PC-3 (cell line): Measurements from ENCODE around the gene USP22. TPM values are rescaled to one million over a fixed set of nuclear protein-coding genes. Genes with fewer than 3 reads are reported as not detected.

ENCODE experiments used
- ATAC-seq: fragments of 200-7000 bp; cut with Tn5 transposase; 2 replicates; pipeline ENCODE4 v1.9.1; 2020; ENCODE audit warnings: mild to moderate bottlenecking, moderate library complexity
- BruUV-seq: library from RNA; stranded (reverse); fragments of 400-500 nt; replicated peaks from 2 replicates; lab custom pipeline; 2021; lab: Mats Ljungman, UMichigan
- CTCF ChIA-PET: fragments of 300-600 bp; sonication (Branson Sonifier 250); formaldehyde crosslinking; loops from one replicate; lab custom pipeline; 2022; ENCODE audit warnings: antibody characterized with exemption; lab: Charles Lee
- POLR2A ChIA-PET: fragments of 300-600 bp; sonication (Branson Sonifier 250); formaldehyde crosslinking; loops from one replicate; lab custom pipeline; 2022; ENCODE audit warnings: antibody characterized with exemption; ENCODE audit not compliant: unreplicated experiment; lab: Charles Lee
- DNase-seq: peaks from one replicate; pipeline ENCODE4 v3.0.0-alpha.2; 2015
- H2AFZ ChIP-seq: fragments of 300-600 bp; sonication (generic); 2 replicates; pipeline ENCODE4 v1.6.0; 2016; ENCODE audit warnings: antibody characterized with exemption, low read length
- H3F3A ChIP-seq: fragments of 300-600 bp; sonication (generic); one replicate; pipeline ENCODE4 v1.6.0; 2017; ENCODE audit warnings: antibody characterized with exemption, low read length, control low read depth, mild to moderate bottlenecking; ENCODE audit not compliant: unreplicated experiment
- H3K27ac ChIP-seq: fragments of 300-600 bp; sonication (generic); 2 replicates; pipeline ENCODE4 v1.5.1; 2016; ENCODE audit warnings: mild to moderate bottlenecking, low read length
- H3K27me3 ChIP-seq: fragments of 300-600 bp; sonication (generic); 2 replicates; pipeline ENCODE4 v1.6.1; 2016; ENCODE audit warnings: low read length, mixed read lengths
- H3K36me3 ChIP-seq: fragments of 300-600 bp; sonication (generic); 2 replicates; pipeline ENCODE4 v1.6.1; 2016; ENCODE audit warnings: low read depth, mixed run types, low read length, mixed read lengths
- H3K4me1 ChIP-seq: fragments of 300-600 bp; sonication (generic); 2 replicates; pipeline ENCODE4 v1.5.1; 2016; ENCODE audit warnings: low read length; ENCODE audit not compliant: insufficient read depth
- H3K4me2 ChIP-seq: fragments of 300-600 bp; sonication (generic); 2 replicates; pipeline ENCODE4 v1.6.0; 2016; ENCODE audit warnings: low read length
- H3K4me3 ChIP-seq: fragments of 300-600 bp; sonication (generic); 2 replicates; pipeline ENCODE4 v1.5.1; 2016; ENCODE audit warnings: mild to moderate bottlenecking, low read length, mixed read lengths
- H3K79me2 ChIP-seq: fragments of 300-600 bp; sonication (generic); 2 replicates; pipeline ENCODE4 v1.6.1; 2017; ENCODE audit warnings: low read length, mixed read lengths
- H3K9ac ChIP-seq: fragments of 300-600 bp; sonication (generic); 2 replicates; pipeline ENCODE4 v1.6.0; 2016; ENCODE audit warnings: mild to moderate bottlenecking, low read length
- H3K9me2 ChIP-seq: fragments of 300-600 bp; sonication (generic); replicated peaks from 2 replicates; pipeline ENCODE4 v1.6.1; 2016; ENCODE audit warnings: mixed run types, low read length, mixed read lengths
- H3K9me3 ChIP-seq: fragments of 300-600 bp; sonication (generic); 2 replicates; pipeline ENCODE4 v1.6.1; 2016; ENCODE audit warnings: low read length, mixed read lengths
- H4K20me1 ChIP-seq: fragments of 300-600 bp; sonication (generic); 2 replicates; pipeline ENCODE4 v1.6.1; 2016; ENCODE audit warnings: low read length, mixed read lengths
- EZH2 ChIP-seq: fragments of 300-600 bp; sonication (generic); IDR thresholded peaks from one replicate; pipeline ENCODE4 v1.6.1; 2017; ENCODE audit warnings: antibody characterized with exemption, mild to moderate bottlenecking, low read length; ENCODE audit not compliant: unreplicated experiment
- EZH2phosphoT487 ChIP-seq: fragments of 300-600 bp; sonication (generic); IDR thresholded peaks from 2 replicates; pipeline ENCODE4 v1.6.1; 2018; ENCODE audit warnings: mild to moderate bottlenecking, antibody characterized with exemption, low read length, borderline replicate concordance
- intact Hi-C: fragments of 100-400 bp; cut with micrococcal nuclease; formaldehyde crosslinking; loops from 2 replicates; pipeline ENCODE4 v1.9.0; 2023
- total RNA-seq: library from RNA; depleted of rRNA; stranded (reverse); fragments of >200 nt; gene quantifications from 2 replicates; pipeline ENCODE4 v1.2.3, GENCODE V29; 2014
- TF ChIP-seq, protein P1 (sequence below): fragments of 300-600 bp; sonication (generic); conservative IDR thresholded peaks from 2 replicates; pipeline ENCODE4 v1.5.1; 2017; ENCODE audit warnings: antibody characterized with exemption, low read depth, mild to moderate bottlenecking, low read length

Gene USP22
- total RNA-seq, 1 experiment from 2014 or later = 188 TPM

DNA sequence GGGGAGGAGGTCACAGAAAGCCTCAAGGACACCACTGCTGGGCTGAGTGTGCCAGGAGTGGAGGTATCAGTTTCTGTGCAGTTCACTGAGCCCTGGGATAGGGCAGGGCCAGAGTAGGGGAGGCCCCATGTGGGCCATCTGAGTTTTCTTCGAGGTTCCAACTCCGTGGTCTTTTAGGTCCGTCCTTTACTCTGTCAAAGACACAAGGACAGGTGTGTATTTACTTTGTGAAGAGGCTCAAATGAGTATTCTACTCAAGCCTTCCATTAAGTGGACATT lies 59.5 kb downstream of the USP22 start:
- H3K27me3 ChIP-seq = no peaks in the 10 kb centered on the region
- no peaks in the 10 kb centered on the region for H3K9me3 ChIP-seq
- CTCF ChIA-PET = no interaction called here
- no peak overlapping the region for H2AFZ ChIP-seq
- H3K4me2 ChIP-seq = no peak overlapping the region
- no TSS peak for BruUV-seq
- no peaks in the 10 kb centered on the region for H3F3A ChIP-seq
- POLR2A ChIA-PET = no interaction called here
- no peak overlapping the region for H3K9ac ChIP-seq
- H3K9me2 ChIP-seq = no peaks in the 10 kb centered on the region
- ATAC-seq (no peak), DNase-seq (no peak)
- TF ChIP-seq EZH2phosphoT487 (no peak), EZH2 (no peak)
- TF ChIP-seq, protein P1, sequence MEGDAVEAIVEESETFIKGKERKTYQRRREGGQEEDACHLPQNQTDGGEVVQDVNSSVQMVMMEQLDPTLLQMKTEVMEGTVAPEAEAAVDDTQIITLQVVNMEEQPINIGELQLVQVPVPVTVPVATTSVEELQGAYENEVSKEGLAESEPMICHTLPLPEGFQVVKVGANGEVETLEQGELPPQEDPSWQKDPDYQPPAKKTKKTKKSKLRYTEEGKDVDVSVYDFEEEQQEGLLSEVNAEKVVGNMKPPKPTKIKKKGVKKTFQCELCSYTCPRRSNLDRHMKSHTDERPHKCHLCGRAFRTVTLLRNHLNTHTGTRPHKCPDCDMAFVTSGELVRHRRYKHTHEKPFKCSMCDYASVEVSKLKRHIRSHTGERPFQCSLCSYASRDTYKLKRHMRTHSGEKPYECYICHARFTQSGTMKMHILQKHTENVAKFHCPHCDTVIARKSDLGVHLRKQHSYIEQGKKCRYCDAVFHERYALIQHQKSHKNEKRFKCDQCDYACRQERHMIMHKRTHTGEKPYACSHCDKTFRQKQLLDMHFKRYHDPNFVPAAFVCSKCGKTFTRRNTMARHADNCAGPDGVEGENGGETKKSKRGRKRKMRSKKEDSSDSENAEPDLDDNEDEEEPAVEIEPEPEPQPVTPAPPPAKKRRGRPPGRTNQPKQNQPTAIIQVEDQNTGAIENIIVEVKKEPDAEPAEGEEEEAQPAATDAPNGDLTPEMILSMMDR = no peak
- intact Hi-C loops = no loop called here
- no peak overlapping the region for H3K4me3 ChIP-seq
- no peaks in the 10 kb centered on the region for H3K4me1 ChIP-seq
- H3K27ac ChIP-seq = no peak overlapping the region
- no peaks in the 10 kb centered on the region for H3K36me3 ChIP-seq
- no peaks in the 10 kb centered on the region for H3K79me2 ChIP-seq
- no peaks in the 10 kb centered on the region for H4K20me1 ChIP-seq

DNA sequence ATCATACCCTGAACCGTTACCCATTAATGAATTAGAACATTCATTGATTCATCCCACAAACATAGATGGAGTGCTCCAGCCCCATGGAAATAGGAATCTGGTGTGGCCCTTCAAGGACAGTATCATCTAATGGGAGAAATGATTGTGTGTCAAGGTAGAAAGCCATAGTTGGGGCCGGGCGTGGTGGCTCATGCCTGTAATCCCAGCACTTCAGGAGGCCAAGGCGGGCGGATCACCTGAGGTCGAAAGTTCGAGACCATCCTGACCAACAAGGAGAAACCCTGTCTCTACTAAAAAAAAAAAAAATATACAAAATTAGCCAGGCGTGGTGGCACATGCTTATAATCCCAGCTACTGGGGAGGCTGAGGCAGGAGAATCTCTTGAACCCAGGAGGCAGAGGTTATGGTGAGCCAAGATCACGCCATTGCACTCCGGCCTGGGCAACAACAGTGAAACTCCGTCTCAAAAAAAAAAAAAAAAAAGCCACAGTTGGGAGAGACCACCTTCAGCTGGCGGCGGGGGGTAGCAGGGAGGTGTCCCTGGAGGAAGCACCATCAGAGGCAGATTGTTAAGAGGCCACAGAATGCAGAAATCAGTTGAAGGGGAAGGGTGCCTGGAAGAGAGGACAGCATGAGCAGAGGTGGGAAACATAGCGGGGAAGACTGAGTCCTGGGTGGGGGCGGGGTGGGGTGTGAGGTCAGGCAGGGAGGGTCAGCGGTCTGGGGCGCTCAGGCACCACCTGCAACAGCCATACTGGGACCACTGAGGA lies 60.0 kb downstream of the USP22 start:
- DNase-seq (no peak), ATAC-seq (no peak)
- CTCF ChIA-PET = no interaction called here
- Histone ChIP-seq H3K4me3 (no peak overlapping the region), H3F3A (no peaks in the 10 kb centered on the region), H2AFZ (no peak overlapping the region), H3K36me3 (no peaks in the 10 kb centered on the region), H3K9ac (no peak overlapping the region), H4K20me1 (no peaks in the 10 kb centered on the region), H3K27me3 (no peaks in the 10 kb centered on the region), H3K27ac (no peak overlapping the region), H3K4me1 (no peaks in the 10 kb centered on the region), H3K4me2 (no peak overlapping the region), H3K9me2 (no peaks in the 10 kb centered on the region), H3K9me3 (no peaks in the 10 kb centered on the region), H3K79me2 (no peaks in the 10 kb centered on the region)
- intact Hi-C loops = no loop called here
- BruUV-seq = no TSS peak
- TF ChIP-seq EZH2phosphoT487 = no peak
- TF ChIP-seq EZH2 = no peak
- TF ChIP-seq, protein P1 = no peak
- POLR2A ChIA-PET = no interaction called here
